Effector memory CD4-positive, alpha-beta T cell (primary cell): ENCODE data around the gene CST7.

Experiments
- DNase-seq, 3 donors: peaks; one replicate each; pipeline ENCODE4 v3.0.0-alpha.2; 2020
- H3K27ac ChIP-seq: 2 replicates; pipeline ENCODE4 v1.7.0; 2013; ENCODE audit warnings: mild to moderate bottlenecking, low read length, moderate library complexity; ENCODE audit not compliant: insufficient read depth, poor library complexity, severe bottlenecking
- H3K27me3 ChIP-seq: replicated peaks from 2 replicates; pipeline ENCODE4 v1.7.0; 2013; ENCODE audit warnings: mild to moderate bottlenecking, low read length; ENCODE audit not compliant: insufficient read depth, control insufficient read depth, poor library complexity, severe bottlenecking
- H3K36me3 ChIP-seq: 2 replicates; pipeline ENCODE4 v1.7.0; 2013; ENCODE audit warnings: mild to moderate bottlenecking, low read length, moderate library complexity; ENCODE audit not compliant: control insufficient read depth, insufficient read depth
- H3K4me1 ChIP-seq: 2 replicates; pipeline ENCODE4 v1.7.0; 2013; ENCODE audit warnings: low read length, mild to moderate bottlenecking; ENCODE audit not compliant: control insufficient read depth, insufficient read depth, poor library complexity, severe bottlenecking
- H3K4me3 ChIP-seq: 2 replicates; pipeline ENCODE4 v1.7.0; 2013; ENCODE audit warnings: low read length, low read depth, mild to moderate bottlenecking; ENCODE audit not compliant: insufficient read depth, poor library complexity, severe bottlenecking
- H3K9me3 ChIP-seq: 2 replicates; pipeline ENCODE4 v1.7.0; 2013; ENCODE audit warnings: mild to moderate bottlenecking, low read length, moderate library complexity; ENCODE audit not compliant: control insufficient read depth

CST7 gene

DNA sequence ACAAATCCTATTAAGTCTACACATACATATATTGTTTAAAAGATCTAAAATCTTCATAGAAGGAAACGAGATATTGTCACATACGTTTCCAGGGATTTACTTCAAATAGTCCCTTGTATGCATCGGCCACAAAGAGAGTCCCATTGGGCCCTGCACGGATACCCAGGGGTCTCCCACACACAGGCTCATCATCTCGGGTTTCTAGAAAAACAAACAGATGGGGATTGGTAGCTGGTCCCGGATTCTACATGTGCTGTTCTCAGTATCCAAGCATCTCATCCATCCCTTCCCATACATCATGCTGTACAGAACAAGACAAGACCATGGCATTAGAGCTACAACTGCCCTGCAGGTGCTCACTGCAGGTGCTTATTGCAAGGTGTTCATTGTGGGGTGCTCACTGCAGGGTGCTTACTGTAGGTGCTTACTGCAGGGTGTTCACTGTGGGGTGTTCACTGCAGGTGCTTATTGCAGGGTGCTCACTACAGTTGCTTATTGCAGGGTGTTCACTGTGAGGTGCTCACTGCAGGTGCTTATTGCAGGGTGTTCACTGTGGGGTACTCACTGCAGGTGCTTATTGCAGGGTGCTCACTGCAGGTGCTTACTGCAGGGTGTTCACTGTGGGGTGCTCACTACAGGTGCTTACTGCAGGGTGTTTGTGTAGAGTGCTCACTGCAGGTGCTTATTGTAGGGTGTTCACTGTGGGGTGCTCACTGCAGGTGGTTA lies 22.5 kb downstream of the CST7 start:
- no peak overlapping the region for H3K4me3 ChIP-seq
- H3K36me3 ChIP-seq, result peaks cover 63% of the 10 kb centered on the region
- H3K4me1 ChIP-seq, result no peaks in the 10 kb centered on the region
- no peaks in the 10 kb centered on the region for H3K27me3 ChIP-seq
- H3K27ac ChIP-seq, result no peak overlapping the region
- no peaks in the 10 kb centered on the region for H3K9me3 ChIP-seq
- DNase-seq, result no peak

GRCh38 chr20:24972341-24972740 lies 23.3 kb downstream of the CST7 start:
- H3K27ac ChIP-seq, result no peak overlapping the region
- H3K4me3 ChIP-seq, result no peak overlapping the region
- no peaks in the 10 kb centered on the region for H3K27me3 ChIP-seq
- no peaks in the 10 kb centered on the region for H3K9me3 ChIP-seq
- no peaks in the 10 kb centered on the region for H3K4me1 ChIP-seq
- no peak for DNase-seq
- H3K36me3 ChIP-seq, result peaks cover 69% of the 10 kb centered on the region

GRCh38 chr20:24977336-24977735 lies 28.3 kb downstream of the CST7 start:
- Histone ChIP-seq H3K36me3 (peaks cover 57% of the 10 kb centered on the region), H3K27ac (no peak overlapping the region), H3K4me3 (no peak overlapping the region), H3K4me1 (no peaks in the 10 kb centered on the region), H3K27me3 (no peaks in the 10 kb centered on the region), H3K9me3 (no peaks in the 10 kb centered on the region)
- no peak for DNase-seq

DNA sequence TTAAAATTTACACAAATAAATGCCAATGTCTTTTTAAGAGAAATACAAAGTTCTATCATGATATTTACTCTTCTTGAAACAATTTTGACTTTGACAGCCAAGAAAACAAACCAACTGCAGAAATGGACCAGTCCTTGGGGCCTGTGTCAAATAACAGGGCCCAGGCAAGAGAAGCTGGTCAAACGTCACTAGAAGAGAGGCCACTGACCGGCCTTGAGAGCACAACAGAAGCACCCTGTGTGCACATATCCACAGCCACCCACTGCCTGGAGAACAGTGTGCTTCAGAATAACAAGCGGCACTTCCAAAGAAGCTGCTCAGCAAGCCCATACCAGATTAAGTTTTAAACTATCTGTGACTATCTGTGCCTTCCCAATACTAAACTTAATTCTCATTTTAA lies 28.7 kb downstream of the CST7 start:
- H3K4me1 ChIP-seq, result no peaks in the 10 kb centered on the region
- peaks cover 52% of the 10 kb centered on the region for H3K36me3 ChIP-seq
- H3K9me3 ChIP-seq, result no peaks in the 10 kb centered on the region
- H3K27me3 ChIP-seq, result no peaks in the 10 kb centered on the region
- no peak for DNase-seq
- no peak overlapping the region for H3K27ac ChIP-seq
- H3K4me3 ChIP-seq, result no peak overlapping the region

GRCh38 chr20:24978513-24978912 lies 29.4 kb downstream of the CST7 start:
- Histone ChIP-seq H3K9me3 (no peaks in the 10 kb centered on the region), H3K27me3 (no peaks in the 10 kb centered on the region), H3K36me3 (peaks cover 47% of the 10 kb centered on the region), H3K4me1 (no peaks in the 10 kb centered on the region), H3K4me3 (no peak overlapping the region), H3K27ac (no peak overlapping the region)
- no peak for DNase-seq

DNA sequence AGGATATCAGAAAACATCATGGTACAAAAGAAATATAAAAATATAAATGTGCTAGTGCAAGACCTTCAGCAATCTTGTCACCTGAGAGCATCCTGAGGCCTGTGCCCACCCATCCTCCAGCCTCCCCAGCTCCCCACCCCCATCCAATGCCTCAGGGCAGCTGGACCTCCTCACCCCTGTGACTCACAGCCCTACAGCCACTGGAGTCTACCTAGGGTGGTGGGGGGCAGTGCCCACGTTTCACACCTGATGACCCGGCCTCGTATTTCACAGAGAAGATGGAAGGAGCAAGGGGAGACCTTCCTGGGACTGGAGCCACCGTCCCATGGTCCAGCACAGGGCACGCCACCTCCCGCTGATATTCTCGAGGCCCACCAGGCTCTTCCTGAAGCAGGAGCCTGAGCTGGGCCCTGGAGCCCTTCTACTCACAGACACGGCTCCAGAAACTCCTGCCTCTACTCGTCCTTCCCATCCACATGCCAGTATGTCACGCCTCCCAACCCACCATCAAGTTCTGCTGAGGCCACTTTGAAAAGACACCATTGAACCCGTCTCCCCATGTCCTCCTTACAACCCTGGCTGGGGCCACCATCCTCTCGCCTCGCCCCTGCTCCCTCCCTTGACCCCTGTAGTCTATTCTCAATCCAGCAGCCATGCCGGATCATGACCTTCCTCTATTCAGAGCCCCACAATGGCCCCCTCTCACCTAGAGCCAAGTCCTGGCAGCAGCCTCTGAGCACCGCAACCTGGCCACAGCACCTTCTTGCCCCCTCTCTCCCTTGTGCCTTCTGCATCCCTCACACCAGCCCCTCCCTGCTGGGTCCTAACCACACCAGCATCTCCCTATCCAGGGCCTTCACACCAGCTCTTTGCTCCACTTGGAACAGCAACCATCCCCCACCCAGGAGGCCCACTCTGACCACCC lies 30.2 kb downstream of the CST7 start:
- no peak overlapping the region for H3K27ac ChIP-seq
- H3K27me3 ChIP-seq, result no peaks in the 10 kb centered on the region
- H3K9me3 ChIP-seq, result no peaks in the 10 kb centered on the region
- no peaks in the 10 kb centered on the region for H3K4me1 ChIP-seq
- H3K4me3 ChIP-seq, result no peak overlapping the region
- peaks cover 54% of the 10 kb centered on the region for H3K36me3 ChIP-seq
- no peak for DNase-seq

DNA sequence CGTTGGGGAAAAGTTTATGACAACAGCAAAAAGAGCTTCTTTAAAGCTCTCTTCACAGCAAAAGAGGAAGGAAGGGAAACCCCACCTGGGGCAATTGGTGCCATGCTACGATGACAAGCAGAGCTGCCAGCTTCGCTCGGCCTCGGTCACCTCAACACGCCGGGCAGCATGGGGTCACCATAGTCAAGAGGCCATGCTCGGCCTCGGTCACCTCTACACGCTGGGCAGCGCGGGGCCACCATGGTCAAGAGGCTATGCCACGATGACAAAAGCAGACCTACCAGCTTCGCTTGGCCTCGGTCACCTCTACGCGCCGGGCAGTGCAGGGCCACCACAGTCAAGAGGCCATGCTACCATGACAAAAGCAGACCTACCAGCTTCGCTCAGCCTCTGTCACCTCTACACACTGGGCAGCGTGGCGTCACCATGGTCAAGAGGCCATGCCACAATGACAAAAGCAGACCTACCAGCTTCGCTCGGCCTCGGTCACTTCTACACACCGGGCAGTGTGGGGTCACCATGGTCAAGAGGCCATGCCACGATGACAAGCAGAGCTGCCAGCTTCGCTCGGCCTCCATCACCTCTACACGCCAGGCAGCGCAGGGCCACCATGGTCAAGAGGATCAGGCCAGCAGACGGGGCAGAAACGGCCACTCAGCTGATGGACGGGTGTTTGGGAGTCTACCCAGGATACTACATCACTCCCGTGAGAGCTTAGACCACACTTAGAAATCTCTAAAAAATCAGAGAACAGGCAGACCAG lies 31.4 kb downstream of the CST7 start:
- peaks cover 55% of the 10 kb centered on the region for H3K36me3 ChIP-seq
- no peaks in the 10 kb centered on the region for H3K4me1 ChIP-seq
- no peaks in the 10 kb centered on the region for H3K27me3 ChIP-seq
- DNase-seq, result no peak
- H3K4me3 ChIP-seq, result no peak overlapping the region
- no peaks in the 10 kb centered on the region for H3K9me3 ChIP-seq
- no peak overlapping the region for H3K27ac ChIP-seq

GRCh38 chr20:24981282-24981681 lies 32.2 kb downstream of the CST7 start:
- Histone ChIP-seq H3K27ac (no peak overlapping the region), H3K9me3 (no peaks in the 10 kb centered on the region), H3K4me3 (no peak overlapping the region), H3K4me1 (no peaks in the 10 kb centered on the region), H3K27me3 (no peaks in the 10 kb centered on the region), H3K36me3 (peaks cover 54% of the 10 kb centered on the region)
- no peak for DNase-seq

- no peak overlapping the region for H3K27ac ChIP-seq
- peaks cover 49% of the 10 kb centered on the region for H3K36me3 ChIP-seq
- no peaks in the 10 kb centered on the region for H3K4me1 ChIP-seq
- no peak for DNase-seq
- no peak overlapping the region for H3K4me3 ChIP-seq
- no peaks in the 10 kb centered on the region for H3K27me3 ChIP-seq
- no peaks in the 10 kb centered on the region for H3K9me3 ChIP-seq
These were observed 32.7 kb downstream of the CST7 start for GRCh38 chr20:24981790-24982189.
